Stimulated activated CD8-positive, alpha-beta memory T cell treated with anti-CD3 and anti-CD28 coated beads, Interleukin-15, amount 100 ng/mL, for 4 hours (primary cell): ENCODE results near the gene HSD3B2.
"Not testable (repeated sequence)": the region's sequence is repeated elsewhere in the genome, so short reads cannot be mapped to it uniquely, and the experiment has no call there.

Experiments used
- DNase-seq, 2 donors: peaks; one replicate each; pipeline ENCODE4 v3.0.0-alpha.2; 2020; ENCODE audit warnings: low read depth in 2 of 2

HSD3B2 gene

GRCh38 chr1:119414950-119415349 lies at the start of gene HSD3B2:
Gene HSD3B2, plus strand, starts transcription at chr1:119415150. Its CDS starts 270 bp downstream, at chr1:119415420.
- DNase-seq = no peak

GRCh38 chr1:119366424-119366823 lies 48.5 kb upstream of the HSD3B2 start:
- no peak for DNase-seq

DNA sequence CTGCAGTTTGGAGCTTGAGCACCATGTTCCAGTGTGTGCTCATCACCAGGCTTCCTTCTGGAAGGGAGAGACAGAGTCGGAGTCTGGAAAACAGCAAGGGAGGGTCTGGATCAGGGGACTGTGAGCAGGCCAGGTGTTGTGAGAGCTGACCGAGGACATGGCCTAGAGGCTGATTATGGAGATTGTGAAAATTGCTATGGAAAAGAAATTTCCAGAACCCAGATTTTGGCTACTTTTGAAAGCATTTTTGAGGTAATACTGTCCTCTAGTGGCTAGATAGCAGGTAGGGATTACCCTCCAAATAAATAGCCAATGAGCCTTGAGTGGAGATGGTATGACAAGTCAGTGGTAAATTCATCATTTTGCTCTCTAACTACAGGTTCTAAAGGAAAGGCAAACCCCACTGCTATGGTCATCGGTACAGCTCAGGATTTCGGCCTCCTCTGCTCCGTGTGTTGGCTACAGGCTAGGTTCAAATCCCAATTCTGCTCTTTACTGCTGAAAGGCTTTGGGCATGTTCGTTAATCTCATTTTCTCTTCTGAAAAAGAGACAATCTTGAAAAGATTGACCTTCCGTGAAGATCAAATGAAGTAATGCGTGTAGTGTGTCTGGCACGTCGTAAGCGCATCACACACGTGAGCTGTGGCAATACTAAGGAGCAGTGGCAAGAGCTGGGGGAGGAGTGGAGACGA lies 47.4 kb upstream of the HSD3B2 start:
- DNase-seq = no peak

- no peak for DNase-seq
These were observed 46.4 kb upstream of the HSD3B2 start, which contains the start of gene HAO2 for GRCh38 chr1:119368554-119368953. Gene HAO2, plus strand, starts transcription at chr1:119368785. Its CDS starts 12,301 bp downstream, at chr1:119381086.

DNA sequence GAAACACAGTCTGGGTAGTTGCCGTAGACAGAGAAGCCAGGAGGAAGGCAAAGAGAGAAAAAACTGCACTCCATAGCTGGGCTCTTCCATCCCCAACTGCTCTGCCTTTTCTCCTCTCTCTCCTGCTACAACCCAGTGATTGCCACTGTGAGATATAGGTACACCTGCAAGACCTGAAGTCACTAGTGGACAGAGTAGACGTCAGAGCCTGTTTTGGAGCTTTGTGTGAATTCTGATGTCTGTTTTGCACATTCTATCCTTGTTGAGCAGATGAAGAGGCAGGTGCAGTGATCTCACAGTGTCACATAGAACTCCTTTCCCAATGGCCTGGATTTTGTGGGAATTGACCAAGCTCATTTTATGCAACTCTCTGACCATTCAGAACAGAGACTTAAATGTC lies 44.2 kb upstream of the HSD3B2 start:
- no peak for DNase-seq

- no peak for DNase-seq
These were observed 43.1 kb upstream of the HSD3B2 start for GRCh38 chr1:119371815-119372214.

- DNase-seq = no peak
These were observed 42.4 kb upstream of the HSD3B2 start for GRCh38 chr1:119372503-119373086.

GRCh38 chr1:119373465-119373864 lies 41.5 kb upstream of the HSD3B2 start:
- DNase-seq = no peak

- DNase-seq = no peak
These were observed 40.6 kb upstream of the HSD3B2 start for GRCh38 chr1:119374208-119374874.

- DNase-seq = no peak
These were observed 39.6 kb upstream of the HSD3B2 start for GRCh38 chr1:119375366-119375765.

GRCh38 chr1:119376594-119376993 lies 38.4 kb upstream of the HSD3B2 start:
- DNase-seq = no peak

GRCh38 chr1:119377594-119377993 lies 37.4 kb upstream of the HSD3B2 start:
- DNase-seq = not testable (repeated sequence)

- DNase-seq = no peak
These were observed 35.8 kb upstream of the HSD3B2 start for GRCh38 chr1:119379117-119379516.

DNA sequence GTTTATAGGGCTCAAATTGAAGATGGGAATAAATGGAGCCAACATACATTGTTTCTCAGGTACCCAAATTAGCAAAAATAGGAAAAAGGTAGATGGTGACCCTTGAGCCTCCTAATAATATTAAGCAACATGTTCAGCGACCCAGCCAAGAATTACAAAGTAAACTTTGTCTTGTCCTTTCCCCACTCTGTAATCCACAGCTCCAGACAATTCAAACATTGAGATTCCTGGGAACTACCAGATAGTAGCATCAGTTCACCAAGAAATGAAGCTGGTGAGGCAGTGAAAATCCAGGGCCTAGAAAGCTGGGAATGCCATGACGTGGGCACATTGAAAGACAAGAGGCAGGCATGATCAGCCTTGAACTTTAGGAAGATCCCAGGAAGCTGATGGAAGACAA lies 34.6 kb upstream of the HSD3B2 start:
- no peak for DNase-seq

GRCh38 chr1:119380983-119381662 lies 33.8 kb upstream of the HSD3B2 start:
- no peak for DNase-seq

GRCh38 chr1:119384591-119384990 lies 30.4 kb upstream of the HSD3B2 start:
- DNase-seq = no peak

- DNase-seq = no peak
These were observed 29.3 kb upstream of the HSD3B2 start for GRCh38 chr1:119385650-119386049.

GRCh38 chr1:119387858-119388257 lies 27.1 kb upstream of the HSD3B2 start:
- DNase-seq = no peak

DNA sequence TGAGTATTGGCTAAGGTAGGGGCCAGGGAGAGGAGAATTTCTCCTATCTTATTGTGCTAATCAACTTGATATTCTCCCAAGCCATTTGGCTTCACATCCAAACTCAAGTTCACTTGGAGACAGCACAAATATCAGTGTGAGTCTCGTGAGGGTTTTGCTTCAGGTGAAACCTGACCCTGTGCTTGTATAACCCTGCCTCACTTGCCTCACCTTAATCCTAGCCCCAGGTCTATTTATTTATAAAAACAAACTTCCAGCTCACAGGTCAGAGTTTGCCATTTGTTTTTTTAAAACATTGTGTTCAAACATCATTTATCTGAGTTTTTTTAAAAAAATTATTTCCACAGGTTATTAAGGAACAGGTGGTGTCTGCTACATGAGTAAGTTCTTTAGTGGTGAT lies 26.5 kb upstream of the HSD3B2 start:
- no peak for DNase-seq

GRCh38 chr1:119390526-119390925 lies 24.4 kb upstream of the HSD3B2 start:
- no peak for DNase-seq

- DNase-seq = no peak
These were observed 23.2 kb upstream of the HSD3B2 start for GRCh38 chr1:119391749-119392148.

DNA sequence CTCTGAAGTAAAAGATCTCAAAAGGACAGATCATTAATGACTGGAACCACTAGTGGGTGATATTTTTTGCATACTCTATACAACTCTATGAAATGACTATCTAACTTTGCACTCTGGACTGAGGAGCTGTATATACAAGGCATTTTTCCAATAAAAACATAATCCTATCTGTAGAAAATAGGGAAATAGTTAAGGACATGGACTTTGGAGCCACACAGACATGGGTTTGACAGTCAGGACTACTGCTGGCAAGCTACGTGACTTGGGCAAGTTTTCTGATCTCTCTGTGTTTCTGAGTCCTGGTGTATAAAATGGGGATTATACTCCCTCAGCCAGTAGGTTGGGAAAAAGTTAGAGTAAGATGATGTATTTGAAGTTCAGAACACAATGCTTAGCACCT lies 20.9 kb upstream of the HSD3B2 start:
- DNase-seq = no peak
